Measurements from ENCODE around the gene TMEM14B. TPM values are rescaled to one million over a fixed set of nuclear protein-coding genes. Genes with fewer than 3 reads are reported as not detected.

The TMEM14B gene
- polyA plus RNA-seq, 2 of the 4 experiments (the other 2 are of a cell fraction): 121 to 177 TPM

DNA sequence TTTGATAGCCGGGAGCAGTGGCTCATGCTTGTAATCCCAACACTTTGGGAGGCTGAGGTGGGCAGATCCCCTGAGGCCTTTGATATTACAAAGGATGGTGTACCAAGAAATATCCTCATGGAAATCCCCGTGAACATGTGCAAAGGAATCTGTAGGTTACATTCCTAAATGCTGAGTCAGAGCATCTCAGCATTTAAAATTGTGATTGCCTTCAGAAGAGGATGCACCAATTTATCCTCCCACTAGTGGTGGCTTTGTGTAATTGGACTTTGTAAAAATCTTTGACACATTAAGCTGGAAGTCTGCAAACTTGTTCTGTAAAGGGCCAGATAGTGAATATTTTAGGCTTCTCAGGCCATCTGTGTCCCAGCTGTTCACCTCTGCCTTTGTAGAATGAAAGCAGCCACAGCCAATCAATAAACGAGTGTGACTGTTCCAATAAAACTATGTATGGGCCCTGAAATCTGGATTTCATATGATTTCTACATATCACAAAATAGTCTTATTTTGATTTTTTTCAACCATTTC is 11.8 kb downstream of the TMEM14B start (continued):
- TF ChIP-seq CEBPB (IDR thresholded peaks at IDR 0.05): peak in 1 of 2 experiments; percentile 51; a peak in 1 of 4 replicates
- no peak for TF ChIP-seq HOXA7 (CRISPR knock-in tag; IDR thresholded peaks at IDR 0.05)
- TF ChIP-seq KDM1A (IDR thresholded peaks at IDR 0.05; ENCODE audit: low read depth): no peak
- TF ChIP-seq, protein P1, sequence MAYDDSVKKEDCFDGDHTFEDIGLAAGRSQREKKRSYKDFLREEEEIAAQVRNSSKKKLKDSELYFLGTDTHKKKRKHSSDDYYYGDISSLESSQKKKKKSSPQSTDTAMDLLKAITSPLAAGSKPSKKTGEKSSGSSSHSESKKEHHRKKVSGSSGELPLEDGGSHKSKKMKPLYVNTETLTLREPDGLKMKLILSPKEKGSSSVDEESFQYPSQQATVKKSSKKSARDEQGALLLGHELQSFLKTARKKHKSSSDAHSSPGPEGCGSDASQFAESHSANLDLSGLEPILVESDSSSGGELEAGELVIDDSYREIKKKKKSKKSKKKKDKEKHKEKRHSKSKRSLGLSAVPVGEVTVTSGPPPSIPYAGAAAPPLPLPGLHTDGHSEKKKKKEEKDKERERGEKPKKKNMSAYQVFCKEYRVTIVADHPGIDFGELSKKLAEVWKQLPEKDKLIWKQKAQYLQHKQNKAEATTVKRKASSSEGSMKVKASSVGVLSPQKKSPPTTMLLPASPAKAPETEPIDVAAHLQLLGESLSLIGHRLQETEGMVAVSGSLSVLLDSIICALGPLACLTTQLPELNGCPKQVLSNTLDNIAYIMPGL (CRISPR knock-in tag; IDR thresholded peaks at IDR 0.05; ENCODE audit: borderline replicate concordance): no peak
- no peak for TF ChIP-seq ESRRA (IDR thresholded peaks at IDR 0.05; ENCODE audit: borderline replicate concordance, low read length)
- TF ChIP-seq HOXB5 (CRISPR knock-in tag; IDR thresholded peaks at IDR 0.05): no peak
- TF ChIP-seq EHF (CRISPR knock-in tag; IDR thresholded peaks at IDR 0.05): no peak
- TF ChIP-seq EHMT2 (IDR thresholded peaks at IDR 0.05; ENCODE audit: low read depth): no peak
- TF ChIP-seq CBX8 (IDR thresholded peaks at IDR 0.05): no peak
- TF ChIP-seq ZSCAN20 (CRISPR knock-in tag; IDR thresholded peaks at IDR 0.05): no peak

DNA sequence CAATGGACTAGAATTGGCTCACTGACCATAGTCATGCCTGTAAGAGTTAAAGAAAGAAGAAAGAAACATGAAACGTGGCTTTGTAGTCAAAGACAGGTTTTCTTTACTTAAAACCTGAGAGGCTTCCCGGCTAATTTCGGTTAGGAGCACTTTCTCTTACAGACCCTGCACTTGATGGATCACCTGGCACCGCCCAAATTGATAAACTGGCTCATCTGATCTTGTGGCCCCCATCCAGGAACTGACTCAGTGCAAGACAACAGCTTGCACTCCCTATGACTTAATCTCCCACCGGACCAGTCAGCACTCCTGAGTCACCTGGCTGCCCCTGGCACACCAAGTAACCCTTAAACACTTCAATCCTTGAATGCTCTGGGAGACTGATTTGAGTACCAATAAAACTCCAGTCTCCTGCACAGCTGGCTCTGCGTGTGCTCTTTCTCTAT is 12.3 kb downstream of the TMEM14B start:
- ATAC-seq (peak; percentile 89 to 92), DNase-seq (ENCODE audit: low read depth in 1 of 2, low spot score in 1 of 2) (peak; percentile 40 to 71), FAIRE-seq (no peak)
- Histone ChIP-seq H3K4me1 (peaks cover 30% of the 10 kb centered on the region), H3K27ac (peak overlapping the region; percentile 48 to 87), H3K9me3 (no peaks in the 10 kb centered on the region), H3K4me2 (peak overlapping the region; percentile 63), H3K4me3 (no peak overlapping the region)
- CTCF ChIA-PET: interaction anchor here (0.6 to 3.5 kb wide), 19 partner anchors 9 to 679 kb away, joined by 3 to 18 read pairs (median 4); partner anchors contain the start of genes C6orf52, PAK1IP1 and TMEM14B
- TF ChIP-seq NFE2L2 (conservative IDR thresholded peaks at IDR 0.05; ENCODE audit: low read length): no peak
- TF ChIP-seq FOXS1 (CRISPR knock-in tag; IDR thresholded peaks at IDR 0.05): no peak
- TF ChIP-seq FOSL2 (IDR thresholded peaks at IDR 0.05): peak; percentile 44; the same call in 1 of the 2 replicates
- peak; percentile 58; the same call in 1 of the 2 replicates for TF ChIP-seq FOSL2 (CRISPR knock-in tag; IDR thresholded peaks at IDR 0.05)
- peak; percentile 35; the same call in 1 of the 2 replicates for TF ChIP-seq GATA3 (IDR thresholded peaks at IDR 0.05; ENCODE audit: borderline replicate concordance)
- TF ChIP-seq JUNB (IDR thresholded peaks at IDR 0.05): peak; percentile 40
- TF ChIP-seq, protein P2, sequence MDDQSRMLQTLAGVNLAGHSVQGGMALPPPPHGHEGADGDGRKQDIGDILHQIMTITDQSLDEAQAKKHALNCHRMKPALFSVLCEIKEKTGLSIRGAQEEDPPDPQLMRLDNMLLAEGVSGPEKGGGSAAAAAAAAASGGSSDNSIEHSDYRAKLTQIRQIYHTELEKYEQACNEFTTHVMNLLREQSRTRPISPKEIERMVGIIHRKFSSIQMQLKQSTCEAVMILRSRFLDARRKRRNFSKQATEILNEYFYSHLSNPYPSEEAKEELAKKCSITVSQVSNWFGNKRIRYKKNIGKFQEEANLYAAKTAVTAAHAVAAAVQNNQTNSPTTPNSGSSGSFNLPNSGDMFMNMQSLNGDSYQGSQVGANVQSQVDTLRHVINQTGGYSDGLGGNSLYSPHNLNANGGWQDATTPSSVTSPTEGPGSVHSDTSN (IDR thresholded peaks at IDR 0.05): no peak
- TF ChIP-seq MAFK (IDR thresholded peaks at IDR 0.05; ENCODE audit: partially characterized antibody): peak; percentile 63
- TF ChIP-seq, protein P3, sequence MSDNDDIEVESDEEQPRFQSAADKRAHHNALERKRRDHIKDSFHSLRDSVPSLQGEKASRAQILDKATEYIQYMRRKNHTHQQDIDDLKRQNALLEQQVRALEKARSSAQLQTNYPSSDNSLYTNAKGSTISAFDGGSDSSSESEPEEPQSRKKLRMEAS (IDR thresholded peaks at IDR 0.05): 0 out of 2 replicates have a peak, but pooled peaks have one; percentile 8
- TF ChIP-seq HEYL (CRISPR knock-in tag; IDR thresholded peaks at IDR 0.05): no peak
- POLR2A ChIA-PET: interaction anchor here (1.8 kb wide), 1 partner anchor 37 kb away, joined by 6 read pairs; the partner anchor contains the start of gene TMEM14C
- WGBS (ENCODE audit: missing lambda C conversion rate): 9% methylated on average over 6 of the region's 6 CpGs

DNA sequence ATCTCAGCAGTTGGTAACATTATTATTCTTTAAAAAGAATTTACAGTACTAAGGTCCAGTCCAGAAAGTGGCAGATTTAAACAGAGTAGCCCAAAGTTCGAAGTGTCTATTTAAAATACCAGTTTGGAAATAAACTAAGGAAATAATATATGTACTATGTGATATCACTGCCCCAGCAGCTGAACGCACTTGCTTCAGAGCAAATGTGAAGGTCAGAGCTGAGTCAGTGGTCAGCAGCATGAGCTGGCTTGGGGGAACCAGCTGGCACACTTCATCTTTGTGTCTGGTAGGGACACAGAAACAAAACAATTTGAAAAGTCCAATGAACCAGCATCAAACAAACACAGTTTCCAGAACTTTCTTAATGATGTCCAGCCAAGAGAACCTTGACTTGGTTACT is 15.4 kb downstream of the TMEM14B start:
- Histone ChIP-seq H3K27ac (no peak overlapping the region), H3K4me1 (peaks cover 30% of the 10 kb centered on the region), H3K4me3 (no peak overlapping the region), H3K4me2 (no peak overlapping the region), H3K9me3 (no peaks in the 10 kb centered on the region)
- ChIA-PET CTCF (no interaction called here), POLR2A (interaction anchor here (0.7 kb wide), 1 partner anchor 35 kb away, joined by 3 read pairs; no protein-coding TSS in a partner anchor)
- ATAC-seq (no peak), FAIRE-seq (no peak), DNase-seq (ENCODE audit: low read depth in 1 of 2, low spot score in 1 of 2) (no peak)
- WGBS (ENCODE audit: missing lambda C conversion rate): 37% methylated on average over 2 of the region's 2 CpGs
- no peak for TF ChIP-seq MAFK (IDR thresholded peaks at IDR 0.05; ENCODE audit: partially characterized antibody)

DNA sequence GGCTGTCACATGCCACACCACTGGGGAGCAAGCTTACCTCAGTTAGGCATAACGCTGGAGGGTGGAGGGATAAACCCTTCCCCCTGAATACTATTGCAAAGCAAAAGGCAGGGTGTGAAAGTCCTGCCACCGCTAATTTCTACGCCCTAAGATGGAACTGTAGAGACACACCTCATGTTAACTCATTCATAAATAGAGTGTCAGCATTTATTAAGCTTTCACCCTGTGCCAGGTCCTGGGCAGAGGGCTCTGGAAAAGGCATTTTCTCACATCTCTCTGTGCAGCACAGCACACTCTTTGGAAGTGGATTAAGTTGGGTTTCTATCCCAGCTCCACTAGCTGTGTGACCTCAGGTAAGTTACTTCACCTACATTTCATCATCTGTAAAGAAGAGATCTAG is 21.8 kb downstream of the TMEM14B start:
- ATAC-seq (no peak), FAIRE-seq (no peak), DNase-seq (ENCODE audit: low read depth in 1 of 2, low spot score in 1 of 2) (no peak)
- Histone ChIP-seq H3K4me3 (no peak overlapping the region), H3K9me3 (no peaks in the 10 kb centered on the region), H3K4me1 (no peaks in the 10 kb centered on the region), H3K4me2 (no peak overlapping the region), H3K27ac (no peak overlapping the region)
- WGBS (ENCODE audit: missing lambda C conversion rate): 93% methylated on average over 3 of the region's 3 CpGs
- TF ChIP-seq MAFK (IDR thresholded peaks at IDR 0.05; ENCODE audit: partially characterized antibody): peak; percentile 22
- no peak for TF ChIP-seq HOXB13 (CRISPR knock-in tag; IDR thresholded peaks at IDR 0.05; ENCODE audit: low read depth)
- TF ChIP-seq, protein P4, sequence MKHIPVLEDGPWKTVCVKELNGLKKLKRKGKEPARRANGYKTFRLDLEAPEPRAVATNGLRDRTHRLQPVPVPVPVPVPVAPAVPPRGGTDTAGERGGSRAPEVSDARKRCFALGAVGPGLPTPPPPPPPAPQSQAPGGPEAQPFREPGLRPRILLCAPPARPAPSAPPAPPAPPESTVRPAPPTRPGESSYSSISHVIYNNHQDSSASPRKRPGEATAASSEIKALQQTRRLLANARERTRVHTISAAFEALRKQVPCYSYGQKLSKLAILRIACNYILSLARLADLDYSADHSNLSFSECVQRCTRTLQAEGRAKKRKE (CRISPR knock-in tag; IDR thresholded peaks at IDR 0.05; ENCODE audit: low read depth): no peak
- POLR2A ChIA-PET: no interaction called here
- CTCF ChIA-PET: interaction anchor here (1.3 to 1.9 kb wide), 2 partner anchors 10 to 291 kb away, joined by 5 read pairs; no protein-coding TSS in a partner anchor
